Measurements from ENCODE around the gene TTYH3. TPM values are rescaled to one million over a fixed set of nuclear protein-coding genes. Genes with fewer than 3 reads are reported as not detected.

The TTYH3 gene
- polyA plus RNA-seq, 4 donors = 6.9 to 149 (median 20.6) TPM

DNA sequence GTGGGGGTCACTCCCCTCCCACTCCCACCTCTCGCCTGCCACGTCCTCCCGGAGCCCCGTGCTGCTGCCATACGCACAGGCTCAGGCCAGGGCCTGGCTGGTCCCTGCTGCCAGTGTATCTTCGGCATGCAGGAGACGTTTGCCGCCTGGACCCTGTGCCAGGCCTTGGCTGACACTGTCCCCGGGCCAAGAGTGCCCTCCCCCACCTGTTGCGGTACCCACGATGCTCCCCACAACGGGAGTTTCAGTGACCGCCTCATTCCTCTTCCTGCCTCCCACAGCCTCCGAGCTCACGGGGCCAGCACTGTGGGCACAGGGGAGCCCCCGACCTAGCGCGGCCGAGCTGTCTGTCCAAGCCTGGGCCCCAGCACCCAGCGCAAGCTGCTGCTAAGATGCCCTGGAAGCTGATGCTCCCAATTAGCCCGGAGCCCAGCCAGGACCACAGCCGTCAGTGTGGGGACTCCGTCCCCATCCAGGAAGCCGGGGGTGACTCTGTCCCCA is 7.4 kb downstream of the TTYH3 start:
- no peak overlapping the region for H3K4me3 ChIP-seq (ENCODE audit: low read depth in 1 of 3, low read length in 3 of 3)
- no peaks in the 10 kb centered on the region for H3K9me3 ChIP-seq (ENCODE audit: control insufficient read depth in 2 of 2, insufficient read depth in 1 of 2, low read depth in 1 of 2, low read length in 1 of 2)
- peaks cover 0 to 41% (median 2%) of the 10 kb centered on the region in 3 donors for H3K4me1 ChIP-seq (ENCODE audit: control insufficient read depth in 3 of 3, insufficient read depth in 2 of 3, low read depth in 1 of 3, low read length in 2 of 3)
- WGBS, 3 donors = 85 to 89% (median 85%) methylated on average over 22 to 24 of the region's 24 CpGs
- H3K27ac ChIP-seq (ENCODE audit: low read depth in 1 of 3, low read length in 2 of 3) = no peak overlapping the region
- peaks cover 0 to 90% (median 4%) of the 10 kb centered on the region in 3 donors for H3K36me3 ChIP-seq (ENCODE audit: control insufficient read depth in 3 of 3, insufficient read depth in 2 of 3, low read depth in 1 of 3, low read length in 3 of 3)
- no peak for DNase-seq
- no peak for FAIRE-seq
- H3K27me3 ChIP-seq (ENCODE audit: control insufficient read depth in 3 of 3, insufficient read depth in 3 of 3, low read length in 3 of 3) = no peaks in the 10 kb centered on the region

DNA sequence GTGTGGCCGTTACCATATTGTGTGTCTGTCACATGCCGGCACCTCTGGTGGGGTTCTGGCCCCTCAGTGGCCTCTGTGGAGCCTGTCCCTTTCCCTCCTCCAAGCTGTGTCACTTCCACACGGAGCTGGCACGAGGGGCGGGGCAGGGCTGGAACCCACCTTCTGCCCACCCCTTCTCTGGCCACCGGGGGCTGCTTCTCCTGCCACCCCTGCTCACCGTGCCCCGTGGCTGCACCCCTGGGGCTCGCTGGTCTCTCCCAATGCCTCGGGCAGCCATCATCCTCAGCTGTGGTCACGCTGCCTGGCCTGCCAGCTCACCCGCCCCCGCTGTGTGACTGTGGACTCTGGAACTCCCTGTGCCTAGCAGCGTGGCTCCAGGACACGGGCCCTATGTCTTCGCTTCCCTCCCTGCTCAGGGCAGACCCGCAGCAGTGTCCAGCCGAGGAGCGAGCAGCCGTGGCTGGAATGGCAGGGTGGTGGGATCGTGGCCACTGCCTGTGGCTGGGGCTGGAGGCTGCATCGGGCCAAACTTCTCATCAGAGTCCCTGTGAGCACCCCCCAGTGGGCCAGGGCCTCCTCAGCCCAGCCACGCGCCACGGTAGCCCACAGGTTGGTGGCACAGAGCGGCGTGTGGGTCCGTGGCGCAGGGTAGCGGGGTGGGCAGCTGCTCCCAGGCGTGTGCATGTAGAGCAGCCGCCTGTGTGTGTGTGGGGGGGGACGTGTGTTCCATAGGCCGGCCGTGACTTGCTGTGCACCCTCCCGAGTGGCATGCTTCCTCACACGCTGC is 8.1 kb downstream of the TTYH3 start:
- Histone ChIP-seq H3K9me3 (ENCODE audit: control insufficient read depth in 2 of 2, insufficient read depth in 1 of 2, low read depth in 1 of 2, low read length in 1 of 2) (no peaks in the 10 kb centered on the region), H3K4me1 (ENCODE audit: control insufficient read depth in 3 of 3, insufficient read depth in 2 of 3, low read depth in 1 of 3, low read length in 2 of 3) (peaks cover 0 to 38% (median 2%) of the 10 kb centered on the region in 3 donors), H3K4me3 (ENCODE audit: low read depth in 1 of 3, low read length in 3 of 3) (no peak overlapping the region), H3K27me3 (ENCODE audit: control insufficient read depth in 3 of 3, insufficient read depth in 3 of 3, low read length in 3 of 3) (no peaks in the 10 kb centered on the region), H3K27ac (ENCODE audit: low read depth in 1 of 3, low read length in 2 of 3) (peak overlapping the region in 1 of 3 donors; percentile 83), H3K36me3 (ENCODE audit: control insufficient read depth in 3 of 3, insufficient read depth in 2 of 3, low read depth in 1 of 3, low read length in 3 of 3) (peaks cover 0 to 91% (median 4%) of the 10 kb centered on the region in 3 donors)
- WGBS, 3 donors = 77 to 87% (median 82%) methylated on average over 35 to 37 of the region's 37 CpGs
- DNase-seq (no peak), FAIRE-seq (no peak)

DNA sequence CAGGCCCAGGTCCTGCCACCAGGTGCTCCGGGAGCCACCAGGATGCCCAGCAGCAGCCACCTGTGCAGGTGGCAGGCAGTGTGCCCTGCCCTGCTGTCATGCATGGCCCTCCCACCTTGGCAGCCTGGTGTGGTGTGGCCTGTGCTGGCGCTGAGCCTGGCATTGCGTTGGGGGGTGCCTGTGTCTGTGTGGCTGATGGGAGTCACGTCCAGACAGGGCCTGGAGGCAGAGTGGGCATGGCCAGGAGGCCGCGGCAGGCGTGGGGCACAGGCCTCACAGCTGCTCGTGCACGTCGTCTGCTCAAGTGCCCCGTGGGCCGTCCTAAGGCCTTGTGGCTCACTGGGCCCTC is 8.7 kb downstream of the TTYH3 start:
- peaks cover 0 to 91% (median 4%) of the 10 kb centered on the region in 3 donors for H3K36me3 ChIP-seq (ENCODE audit: control insufficient read depth in 3 of 3, insufficient read depth in 2 of 3, low read depth in 1 of 3, low read length in 3 of 3)
- DNase-seq = peak in 1 of 2 donors; percentile 44
- no peaks in the 10 kb centered on the region for H3K9me3 ChIP-seq (ENCODE audit: control insufficient read depth in 2 of 2, insufficient read depth in 1 of 2, low read depth in 1 of 2, low read length in 1 of 2)
- H3K4me3 ChIP-seq (ENCODE audit: low read depth in 1 of 3, low read length in 3 of 3) = no peak overlapping the region
- no peaks in the 10 kb centered on the region for H3K27me3 ChIP-seq (ENCODE audit: control insufficient read depth in 3 of 3, insufficient read depth in 3 of 3, low read length in 3 of 3)
- H3K27ac ChIP-seq (ENCODE audit: low read depth in 1 of 3, low read length in 2 of 3) = peak overlapping the region in 1 of 3 donors; percentile 83
- 24 to 69% (median 45%) methylated on average over 12 of the region's 12 CpGs for WGBS, 3 donors
- peaks cover 0 to 32% (median 2%) of the 10 kb centered on the region in 3 donors for H3K4me1 ChIP-seq (ENCODE audit: control insufficient read depth in 3 of 3, insufficient read depth in 2 of 3, low read depth in 1 of 3, low read length in 2 of 3)
- FAIRE-seq = no peak

DNA sequence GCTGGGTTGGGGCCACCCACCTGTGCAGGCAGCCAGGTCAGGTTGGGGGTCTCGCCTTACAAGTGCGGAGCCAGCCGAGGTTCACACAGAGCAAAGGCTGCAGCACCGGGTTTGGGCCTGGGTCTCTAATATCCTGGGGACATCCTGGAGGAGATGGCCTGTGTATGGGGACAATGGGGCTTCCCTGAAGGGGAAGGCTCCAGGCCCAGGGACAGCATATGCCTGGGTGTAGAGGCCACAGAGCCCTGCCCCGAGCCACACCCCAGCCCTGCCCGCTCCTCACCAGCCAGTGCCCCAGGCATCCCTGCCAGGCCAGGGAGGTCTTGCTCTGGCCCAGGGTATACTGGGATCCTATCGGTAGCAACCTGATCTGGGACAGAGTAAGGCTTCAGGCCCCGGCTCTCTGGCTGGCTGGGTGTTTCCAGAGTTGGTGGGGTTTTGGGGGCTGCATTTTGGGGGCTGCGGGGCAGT is 9.1 kb downstream of the TTYH3 start:
- no peak overlapping the region for H3K4me3 ChIP-seq (ENCODE audit: low read depth in 1 of 3, low read length in 3 of 3)
- 78 to 89% (median 83%) methylated on average over 6 to 9 of the region's 9 CpGs for WGBS, 3 donors
- no peaks in the 10 kb centered on the region for H3K27me3 ChIP-seq (ENCODE audit: control insufficient read depth in 3 of 3, insufficient read depth in 3 of 3, low read length in 3 of 3)
- DNase-seq (no peak), FAIRE-seq (no peak)
- peaks cover 0 to 28% (median 2%) of the 10 kb centered on the region in 3 donors for H3K4me1 ChIP-seq (ENCODE audit: control insufficient read depth in 3 of 3, insufficient read depth in 2 of 3, low read depth in 1 of 3, low read length in 2 of 3)
- H3K36me3 ChIP-seq (ENCODE audit: control insufficient read depth in 3 of 3, insufficient read depth in 2 of 3, low read depth in 1 of 3, low read length in 3 of 3) = peaks cover 0 to 91% (median 4%) of the 10 kb centered on the region in 3 donors
- no peaks in the 10 kb centered on the region for H3K9me3 ChIP-seq (ENCODE audit: control insufficient read depth in 2 of 2, insufficient read depth in 1 of 2, low read depth in 1 of 2, low read length in 1 of 2)
- H3K27ac ChIP-seq (ENCODE audit: low read depth in 1 of 3, low read length in 2 of 3) = peak overlapping the region in 2 of 3 donors; percentile 59 to 83

DNA sequence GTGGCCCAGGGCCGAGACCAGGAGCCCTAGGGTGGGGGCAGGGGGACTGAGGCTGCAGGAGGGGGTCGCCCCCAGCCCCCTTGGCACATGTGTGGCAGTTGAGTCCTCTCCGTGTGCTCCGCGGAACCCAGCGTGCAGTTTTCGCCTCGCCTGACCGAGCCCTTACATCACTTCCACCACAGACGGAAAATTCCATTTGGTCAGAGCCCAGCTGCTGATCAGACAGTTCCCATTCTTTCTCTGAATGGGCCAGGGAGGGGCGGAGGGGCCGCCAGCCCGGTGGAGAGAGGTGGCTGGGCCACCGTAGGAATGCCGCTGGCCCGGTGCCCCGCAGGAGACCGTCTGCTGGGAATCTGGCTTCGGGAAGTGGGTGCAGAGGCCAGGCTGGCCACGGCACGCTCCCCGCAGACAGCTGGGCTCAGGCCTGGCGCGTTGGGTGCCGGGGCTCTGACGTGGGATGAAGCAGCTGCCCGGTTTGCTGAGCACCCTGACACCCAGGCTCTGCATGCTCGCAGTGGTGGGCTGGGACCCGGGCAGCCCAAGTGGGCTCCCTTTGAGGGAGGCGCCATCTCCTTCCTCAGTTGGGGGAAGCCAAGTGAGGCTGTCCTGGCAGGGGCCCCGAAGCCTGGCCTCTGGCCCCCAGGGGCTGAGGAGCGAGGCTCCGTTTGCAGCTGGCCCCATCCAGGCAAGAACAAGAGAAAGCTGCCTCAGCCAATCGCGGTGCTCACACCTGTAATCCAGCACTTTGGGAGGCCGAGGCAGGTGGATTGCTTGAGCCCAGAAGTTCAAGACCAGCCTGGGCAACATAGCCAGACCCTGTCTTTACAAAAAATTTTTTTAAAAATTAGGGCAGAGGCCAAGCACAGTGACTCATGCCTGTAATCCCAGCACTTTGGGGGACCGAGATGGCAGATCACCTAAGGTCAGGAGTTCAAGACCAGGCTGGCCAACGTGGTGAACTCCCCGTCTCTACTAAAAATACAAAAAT is 9.9 kb downstream of the TTYH3 start:
- H3K27me3 ChIP-seq (ENCODE audit: control insufficient read depth in 3 of 3, insufficient read depth in 3 of 3, low read length in 3 of 3) = no peaks in the 10 kb centered on the region
- H3K4me3 ChIP-seq (ENCODE audit: low read depth in 1 of 3, low read length in 3 of 3) = no peak overlapping the region
- no peaks in the 10 kb centered on the region for H3K9me3 ChIP-seq (ENCODE audit: control insufficient read depth in 2 of 2, insufficient read depth in 1 of 2, low read depth in 1 of 2, low read length in 1 of 2)
- peak; percentile 11 to 54 for DNase-seq
- WGBS, 3 donors = 45 to 76% (median 60%) methylated on average over 38 to 39 of the region's 39 CpGs
- H3K27ac ChIP-seq (ENCODE audit: low read depth in 1 of 3, low read length in 2 of 3) = peak overlapping the region in 2 of 3 donors; percentile 59 to 83
- peaks cover 0 to 90% (median 4%) of the 10 kb centered on the region in 3 donors for H3K36me3 ChIP-seq (ENCODE audit: control insufficient read depth in 3 of 3, insufficient read depth in 2 of 3, low read depth in 1 of 3, low read length in 3 of 3)
- FAIRE-seq = no peak
- peaks cover 0 to 27% (median 2%) of the 10 kb centered on the region in 3 donors for H3K4me1 ChIP-seq (ENCODE audit: control insufficient read depth in 3 of 3, insufficient read depth in 2 of 3, low read depth in 1 of 3, low read length in 2 of 3)

DNA sequence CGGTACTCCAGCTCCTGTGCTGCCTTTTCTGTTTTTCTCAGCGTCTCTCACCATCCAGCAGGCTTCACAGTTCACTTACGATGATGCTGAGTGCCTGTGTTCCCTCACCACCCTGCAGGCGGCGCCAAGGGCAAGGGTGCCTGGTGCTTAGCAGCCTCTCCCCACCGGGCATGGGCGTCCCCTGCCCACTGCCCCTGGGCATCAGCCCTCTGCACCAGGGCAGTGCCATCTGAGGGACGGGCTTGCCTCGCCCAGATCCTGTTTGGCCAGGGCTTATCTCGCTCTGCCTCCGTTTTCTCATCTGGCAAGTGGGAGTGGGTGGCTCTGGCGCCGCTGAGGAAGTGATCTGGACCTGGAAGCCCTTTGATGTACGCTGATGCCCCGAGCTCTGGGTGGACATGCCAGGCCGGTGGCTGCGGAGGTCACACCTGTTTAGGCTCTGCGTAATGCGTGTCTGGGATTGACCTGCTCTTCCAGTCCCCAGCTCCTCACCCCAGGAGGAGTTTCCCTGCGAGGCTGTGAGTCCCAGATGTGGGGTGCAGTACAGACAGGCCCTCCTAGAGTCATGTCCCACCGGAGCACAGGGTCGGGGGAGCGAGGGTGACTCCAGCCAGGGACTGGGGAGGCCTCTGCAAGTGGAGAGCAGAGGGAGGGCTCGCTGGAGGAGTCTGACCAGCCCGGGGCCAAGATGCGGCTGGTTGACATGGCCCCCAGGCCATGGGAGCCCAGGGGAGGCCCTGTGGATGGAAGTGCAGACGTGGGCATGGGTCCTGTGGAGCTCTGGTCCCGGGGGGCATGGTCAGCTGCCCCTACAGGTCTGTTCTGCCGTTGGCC is 11.8 kb downstream of the TTYH3 start:
- DNase-seq (peak in 1 of 2 donors; percentile 18), FAIRE-seq (no peak)
- H3K4me1 ChIP-seq (ENCODE audit: control insufficient read depth in 3 of 3, insufficient read depth in 2 of 3, low read depth in 1 of 3, low read length in 2 of 3) = peaks cover 0 to 13% (median 2%) of the 10 kb centered on the region in 3 donors
- 78 to 83% (median 81%) methylated on average over 29 of the region's 29 CpGs for WGBS, 3 donors
- H3K27me3 ChIP-seq (ENCODE audit: control insufficient read depth in 3 of 3, insufficient read depth in 3 of 3, low read length in 3 of 3) = no peaks in the 10 kb centered on the region
- peak overlapping the region in 1 of 3 donors; percentile 47 for H3K27ac ChIP-seq (ENCODE audit: low read depth in 1 of 3, low read length in 2 of 3)
- H3K4me3 ChIP-seq (ENCODE audit: low read depth in 1 of 3, low read length in 3 of 3) = no peak overlapping the region
- peaks cover 2 to 88% (median 6%) of the 10 kb centered on the region in 3 donors for H3K36me3 ChIP-seq (ENCODE audit: control insufficient read depth in 3 of 3, insufficient read depth in 2 of 3, low read depth in 1 of 3, low read length in 3 of 3)
- no peaks in the 10 kb centered on the region for H3K9me3 ChIP-seq (ENCODE audit: control insufficient read depth in 2 of 2, insufficient read depth in 1 of 2, low read depth in 1 of 2, low read length in 1 of 2)

DNA sequence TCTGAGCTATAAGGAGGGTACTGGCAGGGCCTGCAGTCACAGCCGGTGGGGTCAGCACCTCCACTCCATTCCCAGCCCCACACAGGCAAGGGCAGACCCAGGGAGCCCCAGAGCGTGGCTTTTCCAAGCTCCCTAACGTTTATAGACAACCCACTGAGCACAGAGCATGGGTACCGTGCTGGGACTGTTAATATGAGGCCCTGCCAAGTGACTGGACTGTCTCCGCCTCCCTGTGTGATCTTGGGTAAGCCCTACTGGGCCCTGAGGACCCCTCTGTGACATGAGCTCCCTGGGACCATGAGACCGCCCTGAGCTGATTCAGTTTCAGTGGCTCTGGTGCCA is 12.4 kb downstream of the TTYH3 start:
- WGBS, 3 donors = 82 to 86% (median 82%) methylated on average over 6 of the region's 6 CpGs
- H3K4me3 ChIP-seq (ENCODE audit: low read depth in 1 of 3, low read length in 3 of 3) = no peak overlapping the region
- H3K36me3 ChIP-seq (ENCODE audit: control insufficient read depth in 3 of 3, insufficient read depth in 2 of 3, low read depth in 1 of 3, low read length in 3 of 3) = peaks cover 2 to 88% (median 6%) of the 10 kb centered on the region in 3 donors
- H3K9me3 ChIP-seq (ENCODE audit: control insufficient read depth in 2 of 2, insufficient read depth in 1 of 2, low read depth in 1 of 2, low read length in 1 of 2) = no peaks in the 10 kb centered on the region
- DNase-seq = no peak
- peaks cover 0 to 16% (median 2%) of the 10 kb centered on the region in 3 donors for H3K4me1 ChIP-seq (ENCODE audit: control insufficient read depth in 3 of 3, insufficient read depth in 2 of 3, low read depth in 1 of 3, low read length in 2 of 3)
- peak overlapping the region in 1 of 3 donors; percentile 8 for H3K27ac ChIP-seq (ENCODE audit: low read depth in 1 of 3, low read length in 2 of 3)
- FAIRE-seq = no peak
- H3K27me3 ChIP-seq (ENCODE audit: control insufficient read depth in 3 of 3, insufficient read depth in 3 of 3, low read length in 3 of 3) = no peaks in the 10 kb centered on the region

Measured in small intestine (tissue), 7 donors.